ENCODE results near the gene SGCB.

Gene SGCB

DNA sequence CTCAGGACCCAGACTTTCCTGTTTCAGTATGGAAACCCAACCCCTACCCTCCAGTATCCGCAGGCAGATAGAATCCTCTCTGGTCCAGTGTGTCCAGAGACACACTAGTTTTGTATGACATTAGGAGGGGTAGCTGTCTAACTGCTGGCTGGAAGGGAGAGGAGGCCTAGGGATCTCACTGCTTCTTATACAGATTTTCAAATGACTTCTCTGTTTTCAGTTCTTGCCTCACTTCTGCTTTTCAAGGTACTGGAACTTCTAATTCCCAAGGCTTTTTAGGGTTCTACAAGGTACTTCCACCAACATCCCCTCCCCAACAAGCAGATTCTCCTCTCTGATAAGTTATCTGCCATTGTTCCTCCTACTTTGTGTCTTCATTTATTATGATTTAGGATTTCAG is 6.1 kb downstream of the SGCB start:
- no peak overlapping the region for H3K27ac ChIP-seq (ENCODE audit: low read depth, low read length)
- H4K20me1 ChIP-seq (ENCODE audit: low read depth, low read length): no peaks in the 10 kb centered on the region
- TF ChIP-seq, protein P1, sequence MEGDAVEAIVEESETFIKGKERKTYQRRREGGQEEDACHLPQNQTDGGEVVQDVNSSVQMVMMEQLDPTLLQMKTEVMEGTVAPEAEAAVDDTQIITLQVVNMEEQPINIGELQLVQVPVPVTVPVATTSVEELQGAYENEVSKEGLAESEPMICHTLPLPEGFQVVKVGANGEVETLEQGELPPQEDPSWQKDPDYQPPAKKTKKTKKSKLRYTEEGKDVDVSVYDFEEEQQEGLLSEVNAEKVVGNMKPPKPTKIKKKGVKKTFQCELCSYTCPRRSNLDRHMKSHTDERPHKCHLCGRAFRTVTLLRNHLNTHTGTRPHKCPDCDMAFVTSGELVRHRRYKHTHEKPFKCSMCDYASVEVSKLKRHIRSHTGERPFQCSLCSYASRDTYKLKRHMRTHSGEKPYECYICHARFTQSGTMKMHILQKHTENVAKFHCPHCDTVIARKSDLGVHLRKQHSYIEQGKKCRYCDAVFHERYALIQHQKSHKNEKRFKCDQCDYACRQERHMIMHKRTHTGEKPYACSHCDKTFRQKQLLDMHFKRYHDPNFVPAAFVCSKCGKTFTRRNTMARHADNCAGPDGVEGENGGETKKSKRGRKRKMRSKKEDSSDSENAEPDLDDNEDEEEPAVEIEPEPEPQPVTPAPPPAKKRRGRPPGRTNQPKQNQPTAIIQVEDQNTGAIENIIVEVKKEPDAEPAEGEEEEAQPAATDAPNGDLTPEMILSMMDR (IDR thresholded peaks at IDR 0.05; ENCODE audit: insufficient read depth, low read length, poor library complexity, severe bottlenecking): no peak
- TF ChIP-seq EZH2phosphoT487 (conservative IDR thresholded peaks at IDR 0.05; ENCODE audit: low read length): no peak
- no peaks in the 10 kb centered on the region for H3K27me3 ChIP-seq (ENCODE audit: low read length)
- H2AFZ ChIP-seq (ENCODE audit: low read depth, low read length, severe bottlenecking): no peak overlapping the region
- H3K79me2 ChIP-seq (ENCODE audit: insufficient read depth, low read length): peaks cover 4% of the 10 kb centered on the region; the same call in 1 of the 2 replicates
- no peaks in the 10 kb centered on the region for H3K9me2 ChIP-seq (replicated peaks; ENCODE audit: insufficient read depth, low read length)
- H3F3A ChIP-seq (ENCODE audit: insufficient read depth): no peaks in the 10 kb centered on the region; the same call in 1 of the 2 replicates
- H3K36me3 ChIP-seq (ENCODE audit: low read length): peaks cover 19% of the 10 kb centered on the region; the same call in 1 of the 2 replicates
- no peak overlapping the region for H3K4me3 ChIP-seq (ENCODE audit: insufficient read depth, low read length, poor library complexity, severe bottlenecking)
- no peaks in the 10 kb centered on the region for H3K9me3 ChIP-seq (ENCODE audit: insufficient read depth, low read length)
- no peak overlapping the region for H3K9ac ChIP-seq (ENCODE audit: low read length)
- no peak overlapping the region for H3K4me2 ChIP-seq (ENCODE audit: low read depth, low read length, poor library complexity, severe bottlenecking)

DNA sequence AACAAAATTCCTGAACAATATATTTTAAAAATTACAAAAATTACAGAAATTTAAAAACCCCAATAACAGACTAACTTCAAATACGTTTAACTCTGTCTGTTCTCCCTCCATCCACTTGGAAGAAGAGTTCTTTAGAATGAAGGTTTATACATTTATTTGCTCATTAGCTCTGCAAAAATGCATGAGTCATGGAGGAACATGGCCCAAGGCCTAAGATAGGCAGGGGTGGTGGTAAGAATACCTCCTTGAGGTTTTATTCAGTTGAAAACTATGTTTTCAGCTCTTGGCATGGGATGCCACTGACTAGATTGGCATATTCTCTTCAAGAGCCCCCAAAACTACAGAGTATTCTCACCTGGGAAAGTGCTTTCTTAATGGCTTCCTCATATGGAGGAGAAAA is 9.1 kb downstream of the SGCB start:
- Histone ChIP-seq H3K27ac (ENCODE audit: low read depth, low read length) (no peak overlapping the region), H3K4me2 (ENCODE audit: low read depth, low read length, poor library complexity, severe bottlenecking) (no peak overlapping the region)

DNA sequence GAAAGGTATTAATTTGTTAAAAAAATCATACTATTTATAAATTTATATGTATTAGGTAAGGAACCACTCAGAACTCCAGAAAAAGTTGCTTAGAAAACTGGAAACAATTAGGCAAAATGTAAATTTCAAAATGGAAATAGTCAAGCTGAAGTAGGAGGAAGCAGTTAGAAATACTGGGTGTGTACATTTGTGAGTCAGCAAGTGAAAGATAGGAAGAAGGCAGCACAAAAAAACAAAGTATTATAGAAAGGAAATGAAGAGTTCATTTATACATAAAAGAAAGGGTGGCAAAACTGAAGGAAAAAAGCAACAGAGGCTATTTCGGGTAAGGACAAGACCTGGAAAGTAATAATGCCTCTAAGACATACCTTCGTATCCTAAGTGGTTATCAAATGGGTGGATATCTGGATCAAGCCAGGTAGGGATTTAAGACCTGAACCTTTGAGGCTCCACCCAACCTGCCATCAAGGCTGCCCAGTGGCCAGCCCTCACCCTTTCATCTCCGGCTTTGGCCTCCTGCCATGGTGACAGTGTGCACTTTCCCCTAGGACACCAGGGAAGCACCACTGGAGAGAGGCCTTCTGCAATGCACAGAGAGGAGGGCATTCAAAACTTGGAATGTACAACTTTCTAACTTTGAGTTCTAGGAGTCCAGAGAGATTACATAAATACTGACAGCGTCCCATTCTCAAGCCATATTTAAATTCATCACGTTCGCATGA is 18.0 kb downstream of the SGCB start, which contains the start of gene LRRC66:
Gene LRRC66 (minus strand): TSS at position 428 of the 722 bp plus-strand sequence. CDS start 2,750 bp downstream, outside the sequence.
- H3K4me2 ChIP-seq (ENCODE audit: low read depth, low read length, poor library complexity, severe bottlenecking): no peak within 1 kb of the TSS
- no peaks in the 10 kb centered on the region for H3K9me2 ChIP-seq (replicated peaks; ENCODE audit: insufficient read depth, low read length)
- no peak within 1 kb of the TSS for H3K9ac ChIP-seq (ENCODE audit: low read length)
- H3K27ac ChIP-seq (ENCODE audit: low read depth, low read length): no peak within 1 kb of the TSS
- H3K79me2 ChIP-seq (ENCODE audit: insufficient read depth, low read length): no peaks in the 10 kb centered on the region
- no peaks in the 10 kb centered on the region for H3K27me3 ChIP-seq (ENCODE audit: low read length)
- H3K4me3 ChIP-seq (ENCODE audit: insufficient read depth, low read length, poor library complexity, severe bottlenecking): no peak within 1 kb of the TSS
- no peak within 1 kb of the TSS for H2AFZ ChIP-seq (ENCODE audit: low read depth, low read length, severe bottlenecking)
- no peaks in the 10 kb centered on the region for H4K20me1 ChIP-seq (ENCODE audit: low read depth, low read length)
- no peaks in the 10 kb centered on the region for H3F3A ChIP-seq (ENCODE audit: insufficient read depth)
- TF ChIP-seq, protein P1 (IDR thresholded peaks at IDR 0.05; ENCODE audit: insufficient read depth, low read length, poor library complexity, severe bottlenecking): no peak
- TF ChIP-seq EZH2phosphoT487 (conservative IDR thresholded peaks at IDR 0.05; ENCODE audit: low read length): no peak
- peaks cover 7% of the 10 kb centered on the region; the same call in 1 of the 2 replicates for H3K36me3 ChIP-seq (ENCODE audit: low read length)
- H3K9me3 ChIP-seq (ENCODE audit: insufficient read depth, low read length): no peaks in the 10 kb centered on the region

More for the DNA sequence above, 9.1 kb downstream of the SGCB start:
- Histone ChIP-seq H3K9me2 (replicated peaks; ENCODE audit: insufficient read depth, low read length) (no peaks in the 10 kb centered on the region), H3F3A (ENCODE audit: insufficient read depth) (no peaks in the 10 kb centered on the region; the same call in 1 of the 2 replicates), H4K20me1 (ENCODE audit: low read depth, low read length) (no peaks in the 10 kb centered on the region), H3K27me3 (ENCODE audit: low read length) (no peaks in the 10 kb centered on the region), H3K4me3 (ENCODE audit: insufficient read depth, low read length, poor library complexity, severe bottlenecking) (no peak overlapping the region), H3K9ac (ENCODE audit: low read length) (no peak overlapping the region), H3K79me2 (ENCODE audit: insufficient read depth, low read length) (no peaks in the 10 kb centered on the region), H2AFZ (ENCODE audit: low read depth, low read length, severe bottlenecking) (no peak overlapping the region), H3K36me3 (ENCODE audit: low read length) (peaks cover 29% of the 10 kb centered on the region; the same call in 1 of the 2 replicates), H3K9me3 (ENCODE audit: insufficient read depth, low read length) (no peaks in the 10 kb centered on the region)
- TF ChIP-seq EZH2phosphoT487 (conservative IDR thresholded peaks at IDR 0.05; ENCODE audit: low read length): no peak
- TF ChIP-seq, protein P1 (IDR thresholded peaks at IDR 0.05; ENCODE audit: insufficient read depth, low read length, poor library complexity, severe bottlenecking): no peak

Data from SU-DHL-6 (cell line).